Activated naive CD4-positive, alpha-beta T cell (primary cell): ENCODE data around the gene DCC.

Experiments
- DNase-seq, 4 experiments: peaks; one replicate each; lab custom pipeline; 2025; lab: John Stamatoyannopoulos, UW

Gene DCC

DNA sequence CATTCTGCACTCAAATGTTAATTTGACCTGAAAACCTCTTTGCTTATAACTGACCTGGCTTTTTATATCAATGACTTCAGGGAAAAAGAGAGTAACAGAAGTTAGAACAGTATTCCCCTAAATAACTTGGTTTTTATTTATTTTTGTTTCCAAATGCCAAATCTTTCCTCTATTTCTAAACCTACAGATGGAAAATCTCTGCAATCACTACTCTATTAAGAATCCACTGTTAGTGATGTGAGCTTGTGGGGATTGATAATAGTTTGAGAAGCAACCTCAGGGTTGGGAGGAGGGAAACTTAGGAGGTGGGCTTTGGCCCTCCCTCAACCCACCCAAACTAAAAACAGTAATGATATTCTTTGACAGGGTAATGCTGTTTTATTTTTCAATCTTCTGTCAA lies 351.8 kb downstream of the DCC start:
- DNase-seq: no peak

DNA sequence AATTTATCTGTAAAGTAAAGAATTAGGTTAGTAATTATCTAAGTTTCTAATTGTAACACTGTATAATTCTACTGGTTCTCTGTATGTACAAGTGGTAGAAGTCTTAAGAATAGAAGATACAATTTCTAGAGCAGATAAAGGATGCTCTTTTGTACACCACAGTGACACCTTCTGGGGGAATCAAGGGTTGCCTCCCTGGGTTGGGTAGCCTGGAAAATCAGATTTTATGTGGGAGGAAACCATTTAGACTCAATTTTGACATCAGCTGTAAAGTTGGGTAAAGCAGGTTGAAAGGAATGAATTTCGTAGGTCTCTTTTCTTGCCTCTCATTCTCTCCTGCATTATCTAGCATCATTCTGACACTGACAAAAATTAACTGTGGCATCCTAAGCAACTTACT lies 354.8 kb downstream of the DCC start:
- no peak for DNase-seq

DNA sequence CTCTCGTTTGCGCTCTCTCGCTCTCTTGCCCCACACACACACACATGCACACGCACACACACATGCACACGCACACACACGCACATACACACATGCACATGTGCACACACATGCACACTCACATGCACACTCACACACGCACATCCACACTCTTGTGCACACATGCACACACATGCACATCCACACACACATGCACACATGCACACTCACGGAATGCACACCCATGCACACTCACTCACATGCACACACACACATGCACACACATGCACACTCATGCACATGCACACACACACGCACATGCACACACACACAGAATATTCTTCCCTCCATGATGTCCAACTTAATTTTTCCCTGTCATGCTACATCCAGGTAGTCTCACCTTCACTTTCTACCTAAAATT lies 360.1 kb downstream of the DCC start:
- no peak for DNase-seq

DNA sequence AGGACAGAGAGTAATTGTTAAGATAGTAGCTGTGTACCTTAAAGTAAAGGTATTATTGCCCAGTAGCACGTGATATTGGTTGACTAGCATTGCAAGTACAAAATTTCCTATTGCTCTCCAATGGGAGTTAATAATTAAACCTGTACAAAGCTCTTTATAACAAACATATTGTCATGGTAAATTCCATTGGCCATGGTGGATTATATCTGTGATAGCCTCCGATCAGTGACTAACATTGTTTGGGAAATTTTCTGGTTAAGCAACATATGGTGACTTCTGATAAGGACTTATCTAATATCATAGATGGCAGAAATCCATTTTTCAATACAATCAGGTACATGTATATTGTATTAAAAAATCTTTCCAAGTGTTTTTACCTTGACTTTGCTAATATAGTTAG lies 360.8 kb downstream of the DCC start:
- no peak for DNase-seq

DNA sequence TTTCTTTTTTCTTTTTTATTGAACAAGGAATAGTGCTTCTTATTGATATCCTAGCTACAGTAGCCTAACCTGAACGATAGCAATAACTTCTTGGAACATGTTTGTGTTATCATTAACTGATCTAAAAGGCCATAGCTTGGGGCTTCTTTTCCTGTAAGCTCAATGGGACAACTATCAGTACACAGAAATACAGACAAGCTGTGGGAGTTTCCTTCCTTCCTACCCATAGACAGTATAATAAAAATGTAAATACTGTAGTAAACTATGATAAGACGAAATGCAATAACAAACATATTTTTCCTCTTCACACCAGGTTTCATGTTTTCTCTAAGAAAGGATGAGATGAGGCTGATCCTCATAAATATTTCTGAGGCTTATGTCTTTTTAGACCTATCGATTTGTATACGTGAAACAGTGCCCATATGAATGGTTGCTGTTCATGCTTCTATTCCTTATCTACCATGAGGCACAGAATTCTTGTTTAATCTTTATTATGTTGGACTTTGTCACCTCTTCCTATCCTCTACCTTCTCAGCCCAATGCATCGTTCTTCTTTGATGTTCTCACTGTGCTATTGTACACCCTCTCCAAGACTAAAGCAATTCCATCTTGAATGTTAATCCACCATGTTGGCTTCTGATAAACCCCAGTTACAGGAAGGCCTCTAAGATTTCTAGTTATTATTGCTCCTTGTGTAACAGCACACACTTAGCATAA lies 361.4 kb downstream of the DCC start:
- no peak for DNase-seq

DNA sequence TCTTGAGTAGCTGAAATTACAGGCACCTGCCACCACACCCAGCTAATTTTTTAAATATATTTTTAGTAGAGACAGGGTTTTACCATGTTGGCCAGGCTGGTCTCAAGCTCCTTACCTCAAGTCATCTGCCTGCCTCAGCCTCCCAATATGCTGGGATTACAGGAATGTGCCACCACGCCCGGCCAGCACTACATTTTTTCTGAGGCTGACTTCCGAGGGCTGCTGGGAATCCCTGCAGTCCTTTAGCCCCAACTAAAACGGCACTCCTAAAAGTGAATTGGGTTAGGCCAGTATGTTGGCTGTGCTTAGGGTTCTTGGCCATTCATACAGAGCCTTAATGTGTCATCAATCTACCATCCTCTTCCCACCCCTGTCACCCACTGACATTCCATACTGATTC lies 375.4 kb downstream of the DCC start:
- DNase-seq: no peak

DNA sequence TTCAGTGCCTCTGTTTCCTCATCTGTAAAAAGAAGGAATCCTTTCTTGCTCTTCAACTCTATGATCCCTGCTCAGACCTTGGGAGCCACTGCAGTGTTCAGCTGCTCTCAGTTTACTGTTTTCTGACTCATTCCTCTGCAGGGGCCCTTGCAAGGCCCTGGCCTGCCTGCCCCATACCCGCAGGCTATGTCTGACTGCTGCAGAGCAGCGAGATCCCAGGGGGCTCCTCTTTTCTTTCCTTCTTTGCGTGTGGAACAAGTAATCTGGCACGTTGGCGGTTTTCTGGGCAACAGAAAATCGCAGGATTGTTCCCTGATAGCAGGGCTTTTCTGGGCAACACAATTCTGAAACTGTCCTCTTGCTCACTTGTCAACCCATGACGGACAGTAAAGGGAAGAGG lies 376.0 kb downstream of the DCC start:
- DNase-seq: no peak

DNA sequence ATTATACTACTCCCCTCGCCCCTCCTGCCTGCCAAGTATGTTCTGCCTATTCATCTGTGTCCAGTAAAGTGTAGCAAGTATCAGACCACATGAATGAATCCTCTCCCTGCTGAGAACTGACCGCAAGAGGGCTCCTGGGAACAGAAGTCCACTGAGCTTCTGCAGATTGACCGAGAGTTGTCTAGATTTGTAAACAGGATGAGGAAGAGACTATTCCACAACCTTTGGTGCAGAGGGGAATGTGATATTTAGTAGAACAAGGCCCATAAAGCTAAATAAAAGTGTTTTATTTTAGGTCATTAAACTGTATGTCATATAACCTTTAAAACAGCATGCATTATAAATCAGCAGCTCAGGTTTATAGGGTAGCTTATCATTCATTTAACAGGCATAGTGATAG lies 377.0 kb downstream of the DCC start:
- DNase-seq: no peak

DNA sequence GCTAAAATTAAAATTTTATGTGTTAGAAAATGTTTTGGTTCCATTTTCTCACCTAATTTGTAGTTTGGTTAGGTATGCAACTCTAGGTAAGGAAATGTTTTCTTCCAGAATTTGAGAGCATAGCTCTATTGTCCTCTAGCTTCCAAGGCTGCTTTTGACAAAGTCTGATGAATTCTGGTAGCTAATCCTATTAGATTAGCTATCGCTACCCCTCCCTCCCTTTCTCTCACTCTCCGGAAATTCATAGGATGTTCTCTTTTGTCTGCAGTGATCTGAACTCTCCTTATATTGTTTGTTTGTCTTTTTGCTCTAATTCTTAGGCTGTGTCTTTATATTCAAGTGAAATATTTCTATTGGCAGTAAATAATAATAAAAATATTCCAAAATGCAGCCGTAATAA lies 382.9 kb downstream of the DCC start:
- no peak for DNase-seq

DNA sequence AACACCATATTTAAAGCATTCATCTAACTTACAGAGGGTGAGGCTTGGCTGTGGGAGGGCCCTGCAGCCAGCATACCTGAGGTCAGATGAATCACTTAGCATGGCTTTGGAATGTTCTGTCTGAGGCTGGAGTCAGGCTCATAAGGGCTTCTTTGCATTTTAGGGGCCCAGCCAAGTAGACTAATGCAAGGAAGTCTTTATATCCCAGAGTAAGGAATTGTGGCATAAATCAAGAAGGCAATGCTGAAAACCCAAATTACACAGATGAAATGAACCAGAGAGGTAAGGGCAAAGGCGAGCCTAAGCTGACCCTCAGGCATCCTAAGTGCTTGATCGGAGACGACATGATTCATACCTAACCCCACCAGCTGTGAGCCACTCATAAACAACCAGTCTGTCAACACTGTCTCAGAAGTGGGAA lies 383.6 kb downstream of the DCC start:
- DNase-seq: no peak

DNA sequence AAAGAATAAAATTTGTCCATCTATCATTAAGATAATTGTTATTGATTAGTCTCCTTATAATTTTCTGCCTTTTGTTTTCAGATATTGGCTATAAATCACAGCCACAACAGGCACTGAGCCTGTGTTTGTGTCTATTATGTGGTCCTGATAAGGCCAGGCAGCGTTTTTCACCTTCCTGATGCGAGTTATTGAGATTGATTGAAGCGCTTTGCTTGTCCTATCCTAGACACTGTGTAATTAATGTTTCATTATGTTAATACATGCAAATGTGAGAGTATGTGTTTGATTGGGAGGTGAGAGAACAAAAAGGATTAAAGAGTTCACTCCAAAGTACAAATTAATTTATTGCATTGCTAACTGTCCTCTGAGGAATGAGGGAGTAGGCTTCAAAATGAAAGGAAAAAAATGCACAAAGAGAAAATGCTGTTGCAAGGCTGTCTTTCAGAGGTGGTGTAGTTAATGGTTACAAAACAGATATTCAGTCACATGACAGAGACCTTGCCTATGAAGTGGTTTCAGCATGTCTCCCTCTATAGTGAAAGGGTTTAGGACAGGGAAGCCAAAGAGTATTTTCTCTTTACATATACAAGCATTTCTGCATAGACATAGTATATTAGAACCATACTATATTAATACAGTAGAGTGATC lies 391.1 kb downstream of the DCC start:
- DNase-seq: no peak

DNA sequence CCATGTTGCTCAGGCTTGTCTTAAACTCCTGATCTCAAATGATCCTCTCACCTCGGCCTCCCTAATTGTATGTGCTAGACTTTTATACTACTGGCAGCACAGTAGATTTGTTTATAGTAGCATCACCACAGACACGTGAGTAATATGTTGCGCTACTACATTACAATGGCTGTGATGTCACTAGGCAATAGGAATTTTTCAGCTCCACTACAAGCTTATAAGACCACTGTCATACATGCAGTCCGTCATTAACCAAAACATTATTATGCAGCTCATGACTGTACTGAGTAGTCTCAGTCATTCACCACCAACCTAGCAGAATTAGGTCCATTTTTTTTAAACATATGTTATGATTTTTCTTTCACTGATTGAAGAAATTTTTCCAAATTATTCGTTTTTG lies 398.9 kb downstream of the DCC start:
- no peak for DNase-seq

DNA sequence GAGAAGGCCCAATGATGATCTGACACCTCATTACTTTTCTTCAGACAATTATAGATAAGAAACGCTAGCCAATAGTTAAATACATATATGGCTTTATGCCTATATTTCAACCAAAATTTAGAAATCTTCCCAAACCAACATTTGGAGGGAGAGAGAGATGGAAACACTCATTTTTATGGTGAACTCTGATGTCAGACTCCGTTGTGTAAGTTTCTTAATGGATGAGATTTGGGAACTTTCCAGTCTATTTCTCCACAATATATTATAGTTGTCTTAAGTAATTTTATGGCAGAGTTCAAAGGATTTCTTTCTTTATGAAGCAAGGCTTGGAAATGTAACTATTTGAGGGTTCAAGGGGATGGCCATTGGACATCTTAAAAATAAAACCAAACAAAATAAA lies 407.0 kb downstream of the DCC start:
- no peak for DNase-seq

DNA sequence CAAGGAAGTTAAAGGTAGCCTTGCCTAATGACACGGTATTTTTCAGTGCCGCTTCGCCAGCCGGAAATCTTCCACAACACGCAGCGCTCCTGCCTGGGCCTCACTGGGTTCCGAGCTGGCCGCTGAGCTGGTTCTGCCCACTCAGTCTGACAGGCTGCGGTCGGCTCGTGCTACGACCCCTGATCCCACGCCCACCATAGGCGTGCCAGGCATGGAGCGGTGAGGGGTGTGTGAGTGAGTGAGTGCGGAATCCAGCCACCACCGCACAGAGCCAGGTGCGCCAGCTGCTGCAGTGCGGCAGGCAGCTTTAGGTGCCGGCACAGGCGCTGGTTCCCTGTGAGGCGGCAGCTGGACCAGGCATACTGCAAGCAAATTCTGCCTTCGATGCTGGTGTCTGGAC lies 407.9 kb downstream of the DCC start:
- no peak for DNase-seq

DNA sequence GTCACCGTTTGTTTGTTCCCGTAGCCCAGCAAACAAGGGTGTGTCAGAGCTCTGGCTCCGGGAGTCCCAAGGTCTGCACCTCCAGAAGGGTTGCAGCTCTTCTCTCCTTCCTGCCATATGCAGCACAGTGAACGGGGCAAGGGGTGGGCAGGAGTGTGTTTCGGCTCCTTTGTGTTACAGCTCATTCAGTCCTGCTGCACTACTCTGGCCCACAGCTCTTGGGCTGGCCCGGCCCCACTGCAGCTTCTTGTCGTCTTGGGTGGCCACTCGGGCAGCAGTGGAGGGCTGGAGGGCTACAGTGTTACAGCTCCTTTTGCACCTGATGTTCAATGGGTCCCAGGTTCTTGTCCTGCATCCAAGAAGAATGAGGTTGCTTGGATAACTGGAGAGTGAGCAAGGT lies 408.3 kb downstream of the DCC start:
- DNase-seq: no peak

DNA sequence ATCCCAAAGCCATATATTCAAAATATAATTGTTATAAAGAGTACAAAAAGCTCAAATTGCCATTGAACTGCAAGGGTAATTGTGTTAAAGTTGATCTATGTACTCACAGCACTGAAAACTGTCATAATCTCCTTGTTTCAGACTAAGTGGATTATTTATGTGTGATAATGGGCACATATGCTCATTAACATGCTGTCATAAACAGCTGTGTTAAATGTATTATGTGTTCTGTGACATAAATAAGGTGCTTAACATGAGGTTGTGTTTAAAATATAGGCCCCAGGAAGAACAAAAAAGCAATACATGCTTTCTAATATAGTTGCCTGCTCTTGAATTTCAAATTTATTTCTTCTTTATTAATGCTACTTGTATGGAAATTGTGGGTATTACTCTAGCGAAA lies 409.5 kb downstream of the DCC start:
- DNase-seq: no peak

DNA sequence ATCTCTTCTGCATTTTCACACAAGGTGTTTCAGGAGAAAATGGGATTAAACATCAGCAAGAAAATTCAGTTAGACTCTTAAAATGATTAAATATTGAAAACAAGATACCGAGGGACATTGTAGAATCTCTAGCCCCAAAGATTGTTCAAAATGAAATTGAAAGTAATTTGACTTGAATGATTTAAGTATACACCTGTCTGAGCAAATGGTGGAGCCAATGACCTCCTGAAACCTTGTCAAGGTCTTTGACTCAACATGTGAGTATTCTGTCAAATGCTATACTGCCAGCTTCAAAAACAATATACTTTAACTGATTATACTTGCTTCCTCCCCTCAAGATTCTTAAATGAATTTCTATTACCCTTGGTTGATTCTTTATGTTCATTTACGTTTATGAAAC lies 411.0 kb downstream of the DCC start:
- DNase-seq: no peak

DNA sequence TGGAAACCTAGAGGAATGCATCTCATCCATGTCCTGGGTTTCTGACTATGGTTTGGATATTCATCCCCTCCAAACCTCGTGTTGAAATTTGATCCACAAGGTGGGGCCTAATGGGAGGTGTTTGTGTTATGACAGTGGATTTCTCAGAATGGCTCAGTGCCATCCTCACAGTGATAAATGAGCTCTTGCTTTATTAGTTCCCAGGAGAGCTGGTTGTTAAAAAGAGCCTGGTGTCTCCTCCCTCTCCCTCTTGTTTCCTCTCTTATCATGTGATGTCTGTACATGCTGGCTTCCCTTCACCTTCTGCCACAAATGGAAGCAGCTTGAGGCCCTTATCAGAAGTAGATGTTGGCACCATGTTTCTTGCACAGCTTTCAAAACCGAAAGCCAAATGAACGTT lies 424.3 kb downstream of the DCC start:
- no peak for DNase-seq

DNA sequence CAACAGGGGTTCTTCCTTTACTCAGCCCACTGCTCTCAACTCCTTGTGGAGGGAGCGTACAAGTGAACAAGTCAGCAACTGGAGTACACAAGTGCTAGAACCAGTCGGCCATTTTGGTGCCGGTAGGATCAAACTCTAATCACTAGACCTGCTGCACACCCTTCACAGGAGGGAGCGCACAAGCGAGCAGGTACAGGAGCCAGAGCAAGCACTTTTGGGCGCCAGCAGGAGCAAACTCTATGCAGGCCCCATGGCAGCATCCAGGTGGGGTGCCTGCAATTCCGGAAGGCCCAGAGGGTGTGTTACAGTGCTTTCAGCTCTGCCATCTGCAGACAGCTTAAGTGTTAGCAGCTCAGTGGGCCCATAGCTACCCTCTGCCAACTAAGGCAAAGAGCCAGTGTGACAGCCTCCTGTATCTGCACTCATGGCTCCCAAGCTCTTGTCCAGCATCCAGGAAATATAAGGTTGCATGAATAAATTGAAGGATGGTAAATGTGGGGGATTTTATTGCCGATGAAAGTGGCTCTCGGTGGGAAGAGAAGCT lies 426.1 kb downstream of the DCC start:
- no peak for DNase-seq

DNA sequence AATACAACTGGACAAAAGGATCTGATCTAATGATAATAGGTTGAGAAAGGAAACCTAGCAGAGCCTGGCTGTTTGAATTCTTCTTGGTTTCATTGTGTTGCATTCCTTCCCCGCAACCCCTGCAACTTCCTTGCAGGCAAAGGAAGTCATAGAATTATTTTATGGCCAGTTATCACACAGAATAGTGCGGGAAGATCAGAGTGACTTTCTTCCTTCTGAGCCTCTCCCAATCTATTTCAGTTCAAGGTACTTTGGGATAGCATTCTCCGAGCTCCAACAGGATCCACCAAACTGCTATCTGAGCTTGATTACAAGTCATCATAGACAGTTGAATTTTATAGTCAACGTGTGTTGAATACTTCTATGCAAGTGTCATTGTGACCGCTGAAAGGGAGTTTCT lies 441.1 kb downstream of the DCC start:
- DNase-seq: no peak

DNA sequence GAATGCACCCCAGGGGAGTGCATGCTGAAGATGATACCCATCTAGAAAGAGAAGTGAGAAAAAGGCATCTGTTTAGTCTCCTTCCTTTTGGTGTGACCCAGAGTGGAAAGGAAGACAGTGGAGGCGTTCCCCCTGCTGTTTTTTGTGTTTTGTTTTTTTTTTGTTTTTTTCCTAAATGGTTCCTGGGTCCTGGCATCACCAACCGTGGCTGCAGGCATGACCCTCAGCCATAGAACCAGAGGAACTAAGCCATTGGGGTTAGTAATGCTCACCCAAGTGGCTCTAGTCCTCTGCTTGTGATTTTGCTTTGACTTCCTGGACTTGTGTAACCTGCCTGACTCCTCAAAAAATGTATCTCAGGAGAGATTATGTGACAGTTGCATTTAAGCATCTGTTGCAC lies 451.3 kb downstream of the DCC start:
- no peak for DNase-seq

DNA sequence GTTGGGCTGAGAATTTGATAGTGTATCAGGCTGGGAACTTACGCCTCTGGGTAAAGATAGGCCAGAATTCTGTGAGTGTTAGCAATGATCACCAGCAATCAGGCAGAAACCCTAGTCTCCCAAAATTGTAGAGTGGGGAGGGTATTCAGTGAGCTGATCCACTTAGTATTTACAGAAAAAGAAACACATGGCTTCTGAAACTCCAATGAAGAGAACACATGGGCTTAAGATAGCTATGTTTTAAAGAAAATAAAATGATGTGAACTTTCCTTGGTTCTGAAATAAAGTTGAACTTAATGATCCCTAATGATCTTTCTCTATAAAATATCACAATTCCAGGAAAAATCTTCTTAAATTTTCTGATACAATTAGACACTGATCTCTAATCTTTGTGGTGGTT lies 472.8 kb downstream of the DCC start:
- no peak for DNase-seq

DNA sequence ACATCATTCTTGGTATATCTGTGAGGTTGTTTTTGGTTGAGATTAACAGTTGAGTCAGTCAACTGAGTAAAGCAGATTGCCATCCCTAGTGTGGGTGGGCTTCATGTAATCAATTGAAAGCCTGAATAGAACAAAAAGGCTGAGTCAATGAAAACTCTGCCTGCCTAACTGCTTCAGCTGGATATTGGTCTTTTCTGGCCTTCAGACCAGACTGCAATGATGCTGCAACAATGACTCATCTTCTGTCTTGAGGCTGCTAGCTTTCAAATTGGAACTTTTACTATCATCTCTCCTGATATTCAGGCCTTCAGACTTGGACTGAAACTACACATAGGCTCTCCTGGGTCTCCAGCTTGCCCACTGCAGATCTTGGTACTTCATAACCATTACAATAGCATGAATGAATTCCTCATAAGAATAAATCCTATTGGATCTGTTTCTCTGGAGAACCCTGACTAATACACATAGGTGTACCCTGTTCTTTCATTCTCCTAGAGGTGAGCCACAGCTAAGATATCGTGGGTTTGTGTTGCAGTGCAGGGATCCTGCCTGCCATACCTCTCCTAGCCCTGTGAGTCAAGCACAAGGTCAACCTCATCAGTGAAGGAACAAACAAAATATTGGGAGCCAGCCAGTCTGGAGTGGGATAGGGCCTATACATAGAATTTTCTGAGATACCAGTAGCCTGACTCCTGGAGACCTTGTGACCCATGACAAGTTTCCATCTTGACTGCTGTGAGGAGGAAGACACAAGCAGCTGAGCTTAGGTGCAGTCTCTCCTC lies 473.8 kb downstream of the DCC start:
- DNase-seq: no peak
